HUES48 (cell line): ENCODE results near the gene NATD1.

Experiments used
- H3K27ac ChIP-seq: one replicate; pipeline ENCODE4 v1.7.0; 2013; ENCODE audit warnings: low read depth, low read length, inconsistent platforms
- H3K27me3 ChIP-seq: 2 replicates; pipeline ENCODE4 v1.6.1; 2013; ENCODE audit warnings: mild to moderate bottlenecking, low read length; ENCODE audit not compliant: control insufficient read depth, insufficient read depth
- H3K36me3 ChIP-seq: 2 replicates; pipeline ENCODE4 v1.6.1; 2013; ENCODE audit warnings: low read length; ENCODE audit not compliant: control insufficient read depth, insufficient read depth
- H3K4me1 ChIP-seq: 2 replicates; pipeline ENCODE4 v1.6.1; 2013; ENCODE audit warnings: mild to moderate bottlenecking, low read length; ENCODE audit not compliant: control insufficient read depth, insufficient read depth
- H3K4me3 ChIP-seq: 2 replicates; pipeline ENCODE4 v1.5.1; 2013; ENCODE audit warnings: mild to moderate bottlenecking, low read depth, low read length
- H3K9ac ChIP-seq: 2 replicates; pipeline ENCODE4 v1.6.1; 2013; ENCODE audit warnings: mild to moderate bottlenecking, low read depth, low read length, moderate library complexity
- H3K9me3 ChIP-seq: 2 replicates; pipeline ENCODE4 v1.6.1; 2013; ENCODE audit warnings: low read length; ENCODE audit not compliant: control insufficient read depth, insufficient read depth

NATD1 gene

GRCh38 chr17:21210411-21211076 is 42.7 kb downstream of the NATD1 start:
- Histone ChIP-seq H3K9ac (no peak overlapping the region), H3K9me3 (no peaks in the 10 kb centered on the region), H3K4me3 (no peak overlapping the region), H3K36me3 (peaks cover 33% of the 10 kb centered on the region), H3K27me3 (no peaks in the 10 kb centered on the region), H3K27ac (no peak overlapping the region), H3K4me1 (peaks cover 20% of the 10 kb centered on the region)

- H3K9me3 ChIP-seq = no peaks in the 10 kb centered on the region
- no peak overlapping the region for H3K9ac ChIP-seq
- H3K27ac ChIP-seq = no peak overlapping the region
- H3K4me1 ChIP-seq = peaks cover 24% of the 10 kb centered on the region
- peaks cover 33% of the 10 kb centered on the region for H3K36me3 ChIP-seq
- H3K27me3 ChIP-seq = no peaks in the 10 kb centered on the region
- no peak overlapping the region for H3K4me3 ChIP-seq
Observed at GRCh38 chr17:21209511-21210175, 43.6 kb downstream of the NATD1 start.

- Histone ChIP-seq H3K9ac (no peak overlapping the region), H3K27me3 (no peaks in the 10 kb centered on the region), H3K27ac (no peak overlapping the region), H3K4me3 (no peak overlapping the region), H3K4me1 (peaks cover 25% of the 10 kb centered on the region), H3K36me3 (peaks cover 33% of the 10 kb centered on the region), H3K9me3 (no peaks in the 10 kb centered on the region)
Observed at GRCh38 chr17:21208352-21208751, 44.9 kb downstream of the NATD1 start.

GRCh38 chr17:21204935-21205334 is 48.3 kb downstream of the NATD1 start:
- no peak overlapping the region for H3K4me3 ChIP-seq
- H3K27ac ChIP-seq = no peak overlapping the region
- peaks cover 27% of the 10 kb centered on the region for H3K4me1 ChIP-seq
- no peak overlapping the region for H3K9ac ChIP-seq
- peaks cover 20% of the 10 kb centered on the region for H3K36me3 ChIP-seq
- H3K27me3 ChIP-seq = no peaks in the 10 kb centered on the region
- no peaks in the 10 kb centered on the region for H3K9me3 ChIP-seq

- no peak overlapping the region for H3K4me3 ChIP-seq
- peaks cover 34% of the 10 kb centered on the region for H3K4me1 ChIP-seq
- H3K36me3 ChIP-seq = peaks cover 14% of the 10 kb centered on the region
- H3K27ac ChIP-seq = no peak overlapping the region
- no peaks in the 10 kb centered on the region for H3K27me3 ChIP-seq
- H3K9me3 ChIP-seq = no peaks in the 10 kb centered on the region
- no peak overlapping the region for H3K9ac ChIP-seq
Observed at GRCh38 chr17:21202512-21202911, 50.7 kb downstream of the NATD1 start.

- Histone ChIP-seq H3K9me3 (no peaks in the 10 kb centered on the region), H3K4me1 (peaks cover 34% of the 10 kb centered on the region), H3K4me3 (no peak overlapping the region), H3K27ac (no peak overlapping the region), H3K27me3 (no peaks in the 10 kb centered on the region), H3K36me3 (peaks cover 20% of the 10 kb centered on the region), H3K9ac (no peak overlapping the region)
Observed at GRCh38 chr17:21201874-21202273, 51.3 kb downstream of the NATD1 start.

- peaks cover 34% of the 10 kb centered on the region for H3K4me1 ChIP-seq
- peak overlapping the region; percentile 88 for H3K27ac ChIP-seq
- no peak overlapping the region for H3K4me3 ChIP-seq
- peaks cover 20% of the 10 kb centered on the region for H3K36me3 ChIP-seq
- H3K27me3 ChIP-seq = no peaks in the 10 kb centered on the region
- no peaks in the 10 kb centered on the region for H3K9me3 ChIP-seq
- H3K9ac ChIP-seq = 0 out of 2 replicates have a peak overlapping the region, but pooled peaks have one; percentile 31
Observed at GRCh38 chr17:21201298-21201595, 52.0 kb downstream of the NATD1 start.

- peak overlapping the region; percentile 40 for H3K4me3 ChIP-seq
- peaks cover 20% of the 10 kb centered on the region for H3K36me3 ChIP-seq
- H3K9me3 ChIP-seq = no peaks in the 10 kb centered on the region
- H3K27ac ChIP-seq = peak overlapping the region; percentile 88
- H3K27me3 ChIP-seq = no peaks in the 10 kb centered on the region
- H3K9ac ChIP-seq = no peak overlapping the region
- H3K4me1 ChIP-seq = peaks cover 34% of the 10 kb centered on the region
Observed at GRCh38 chr17:21200590-21201297, 52.5 kb downstream of the NATD1 start.

- Histone ChIP-seq H3K27me3 (no peaks in the 10 kb centered on the region), H3K9ac (0 out of 2 replicates have a peak overlapping the region, but pooled peaks have one; percentile 7), H3K9me3 (no peaks in the 10 kb centered on the region), H3K4me3 (peak overlapping the region; percentile 40), H3K4me1 (peaks cover 28% of the 10 kb centered on the region), H3K27ac (peak overlapping the region; percentile 88), H3K36me3 (peaks cover 20% of the 10 kb centered on the region)
Observed at GRCh38 chr17:21199856-21200255, 53.4 kb downstream of the NATD1 start.

GRCh38 chr17:21199311-21199710 is 53.9 kb downstream of the NATD1 start:
- no peaks in the 10 kb centered on the region for H3K9me3 ChIP-seq
- peaks cover 25% of the 10 kb centered on the region for H3K4me1 ChIP-seq
- H3K36me3 ChIP-seq = peaks cover 20% of the 10 kb centered on the region
- H3K27me3 ChIP-seq = no peaks in the 10 kb centered on the region
- peak overlapping the region; percentile 88 for H3K27ac ChIP-seq
- H3K4me3 ChIP-seq = no peak overlapping the region; the same call in 1 of the 2 replicates
- H3K9ac ChIP-seq = 0 out of 2 replicates have a peak overlapping the region, but pooled peaks have one; percentile 7

GRCh38 chr17:21198411-21198810 is 54.8 kb downstream of the NATD1 start:
- peaks cover 20% of the 10 kb centered on the region for H3K36me3 ChIP-seq
- no peak overlapping the region for H3K27ac ChIP-seq
- H3K4me1 ChIP-seq = peaks cover 25% of the 10 kb centered on the region
- H3K9me3 ChIP-seq = no peaks in the 10 kb centered on the region
- no peaks in the 10 kb centered on the region for H3K27me3 ChIP-seq
- no peak overlapping the region for H3K4me3 ChIP-seq
- no peak overlapping the region for H3K9ac ChIP-seq
